Activated CD4-positive, alpha-beta T cell treated with anti-CD3 and anti-CD28 coated beads, Interleukin-2, amount 10 ng/mL, durations not matched to agents 7 days and 5 days (primary cell): ENCODE data around the gene ZNF619. TPM values are rescaled to one million over a fixed set of nuclear protein-coding genes. Genes with fewer than 3 reads are reported as not detected.

Experiments
- CTCF ChIA-PET: fragments of 350-600 bp; sonication (Branson Sonifier 250); formaldehyde crosslinking; loops from one replicate; lab custom pipeline; 2021; ENCODE audit warnings: antibody characterized with exemption; lab: Charles Lee
- POLR2A ChIA-PET: fragments of 350-600 bp; sonication (Branson Sonifier 250); formaldehyde crosslinking; loops from one replicate; lab custom pipeline; 2021; ENCODE audit warnings: antibody characterized with exemption; lab: Charles Lee
- DNase-seq: peaks from one replicate; pipeline ENCODE4 v3.0.0-alpha.2; 2020
- H3K27ac Mint-ChIP-seq: one replicate; pipeline ENCODE4 v1.8.0; 2021; ENCODE audit warnings: mild to moderate bottlenecking, moderate library complexity, mixed read lengths
- H3K27me3 Mint-ChIP-seq: one replicate; pipeline ENCODE4 v1.8.0; 2021; ENCODE audit warnings: mixed read lengths
- H3K36me3 Mint-ChIP-seq: one replicate; pipeline ENCODE4 v1.8.0; 2021; ENCODE audit warnings: low read depth, mixed read lengths
- H3K4me1 Mint-ChIP-seq: one replicate; pipeline ENCODE4 v1.8.0; 2021; ENCODE audit warnings: mixed read lengths
- H3K4me3 Mint-ChIP-seq: one replicate; pipeline ENCODE4 v1.8.0; 2021; ENCODE audit warnings: mild to moderate bottlenecking, moderate library complexity, mixed read lengths
- H3K9me3 Mint-ChIP-seq: one replicate; pipeline ENCODE4 v1.8.0; 2021; ENCODE audit warnings: mixed read lengths
- total RNA-seq, 2 experiments: library from RNA; stranded (reverse); gene quantifications; one replicate each; pipeline ENCODE4 v1.2.3, GENCODE V29; 2021

ZNF619 gene
- total RNA-seq, 2 experiments from 2014 or later: 9.5 to 9.8 TPM

- H3K27ac Mint-ChIP-seq: no peak overlapping the region
- ChIA-PET CTCF (no interaction called here), POLR2A (no interaction called here)
- H3K9me3 Mint-ChIP-seq: no peaks in the 10 kb centered on the region
- H3K27me3 Mint-ChIP-seq: no peaks in the 10 kb centered on the region
- H3K4me3 Mint-ChIP-seq: no peak overlapping the region
- DNase-seq: no peak
- H3K36me3 Mint-ChIP-seq: peaks cover 21% of the 10 kb centered on the region
- peaks cover 2% of the 10 kb centered on the region for H3K4me1 Mint-ChIP-seq
Measured at GRCh38 chr3:40518848-40519247, 41.9 kb downstream of the ZNF619 start.

GRCh38 chr3:40521254-40521653, 44.3 kb downstream of the ZNF619 start:
- no peaks in the 10 kb centered on the region for H3K9me3 Mint-ChIP-seq
- H3K4me3 Mint-ChIP-seq: no peak overlapping the region
- CTCF ChIA-PET: interaction anchor here (1.6 kb wide), 1 partner anchor 212 kb away, joined by 3 read pairs; no protein-coding TSS in a partner anchor
- POLR2A ChIA-PET: no interaction called here
- no peak for DNase-seq
- H3K27ac Mint-ChIP-seq: no peak overlapping the region
- peaks cover 19% of the 10 kb centered on the region for H3K36me3 Mint-ChIP-seq
- peaks cover 22% of the 10 kb centered on the region for H3K4me1 Mint-ChIP-seq
- no peaks in the 10 kb centered on the region for H3K27me3 Mint-ChIP-seq

DNA sequence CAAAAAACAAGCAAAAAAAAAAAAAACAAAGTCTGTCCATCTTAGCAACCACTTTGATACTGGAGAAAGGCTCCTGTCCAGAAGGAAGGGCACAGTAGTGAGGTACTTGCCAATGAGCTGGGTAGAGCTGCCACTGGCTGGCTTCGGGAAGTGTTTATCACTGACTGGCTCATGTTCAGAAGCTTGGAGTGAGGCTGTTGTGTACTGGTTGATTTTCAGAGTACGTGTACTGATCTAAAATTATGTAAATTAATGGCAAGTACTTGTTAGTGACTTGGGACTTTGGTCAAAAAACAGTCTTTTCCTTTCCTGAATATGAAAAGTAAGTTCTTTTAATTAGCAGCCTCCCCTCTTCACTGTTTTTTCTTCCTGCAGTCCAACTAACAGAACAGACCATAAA, 46.9 kb downstream of the ZNF619 start:
- no peaks in the 10 kb centered on the region for H3K9me3 Mint-ChIP-seq
- peak overlapping the region; percentile 99 for H3K27ac Mint-ChIP-seq
- DNase-seq: no peak
- peaks cover 29% of the 10 kb centered on the region for H3K4me1 Mint-ChIP-seq
- CTCF ChIA-PET: interaction anchor here (0.7 to 0.9 kb wide), 2 partner anchors 17 to 28 kb away, joined by 3 read pairs; no protein-coding TSS in a partner anchor
- H3K36me3 Mint-ChIP-seq: peaks cover 34% of the 10 kb centered on the region
- H3K4me3 Mint-ChIP-seq: peak overlapping the region; percentile 96
- POLR2A ChIA-PET: no interaction called here
- H3K27me3 Mint-ChIP-seq: no peaks in the 10 kb centered on the region

DNA sequence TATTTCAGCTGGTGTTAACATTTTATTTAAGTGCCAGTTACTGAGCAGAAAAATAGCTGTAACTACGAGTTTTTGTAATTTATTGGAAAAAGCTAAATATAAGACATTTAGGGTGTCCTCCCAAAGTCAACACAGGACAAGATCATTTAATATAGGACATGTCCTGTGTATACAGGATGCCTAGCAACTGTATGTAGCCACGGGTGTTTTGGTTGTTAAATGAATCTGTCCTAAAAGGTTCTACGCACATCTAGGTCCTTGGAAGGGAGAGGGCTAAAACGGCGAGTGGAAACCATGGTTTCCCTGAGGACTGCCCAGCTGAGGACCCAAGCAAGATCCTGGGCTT, 47.3 kb downstream of the ZNF619 start:
- H3K36me3 Mint-ChIP-seq: peaks cover 38% of the 10 kb centered on the region
- H3K4me1 Mint-ChIP-seq: peaks cover 31% of the 10 kb centered on the region
- ChIA-PET CTCF (interaction anchor here (0.7 to 0.9 kb wide), 2 partner anchors 17 to 28 kb away, joined by 3 read pairs; no protein-coding TSS in a partner anchor), POLR2A (no interaction called here)
- H3K9me3 Mint-ChIP-seq: no peaks in the 10 kb centered on the region
- no peak for DNase-seq
- H3K27ac Mint-ChIP-seq: peak overlapping the region; percentile 99
- peak overlapping the region; percentile 96 for H3K4me3 Mint-ChIP-seq
- H3K27me3 Mint-ChIP-seq: no peaks in the 10 kb centered on the region

DNA sequence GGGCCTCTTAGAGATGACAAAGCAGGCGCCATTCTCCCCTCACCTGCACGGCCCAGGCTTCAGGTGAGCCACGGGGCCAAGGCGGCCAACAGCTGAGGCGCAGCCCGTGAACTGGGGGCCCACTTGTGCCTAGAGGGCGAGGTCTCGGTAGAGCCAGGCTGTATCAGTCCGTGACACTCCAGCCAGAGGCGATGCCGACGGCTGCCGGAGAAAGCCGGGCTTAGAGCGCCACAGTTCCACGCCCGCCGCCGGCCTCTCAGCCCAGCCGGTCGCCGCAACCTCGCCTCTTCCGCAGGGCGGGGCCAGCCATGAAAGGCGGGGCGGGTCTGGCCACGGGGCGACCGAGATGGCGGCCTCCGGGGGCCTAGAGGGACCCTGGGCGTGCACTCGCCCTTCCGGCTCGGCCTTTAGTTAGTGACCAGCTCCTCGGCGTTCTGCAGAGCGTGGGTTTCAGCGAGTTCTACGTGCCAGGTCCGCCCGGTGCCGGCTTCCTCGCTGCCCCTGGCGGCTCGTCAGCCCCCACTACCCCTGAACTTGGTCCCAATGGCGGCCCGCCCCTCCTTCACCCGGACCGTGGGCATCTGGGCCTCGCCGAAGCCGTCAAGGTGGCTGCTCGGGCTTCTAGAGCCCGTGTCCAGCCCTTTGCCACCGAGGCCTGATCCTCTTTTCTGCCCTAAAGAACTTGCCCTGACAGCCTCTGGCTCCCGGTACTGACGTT, 47.8 kb downstream of the ZNF619 start, which contains the start of gene ZNF621:
Gene ZNF621 (plus strand): TSS at position 393 of the 718 bp plus-strand sequence. CDS start 881 bp downstream, outside the sequence.
- H3K27ac Mint-ChIP-seq: peak within 1 kb of the TSS; percentile 99
- H3K36me3 Mint-ChIP-seq: peaks cover 43% of the 10 kb centered on the region
- no peaks in the 10 kb centered on the region for H3K9me3 Mint-ChIP-seq
- ChIA-PET POLR2A (no interaction called here), CTCF (interaction anchor here (0.7 to 0.9 kb wide), 2 partner anchors 17 to 29 kb away, joined by 3 read pairs; no protein-coding TSS in a partner anchor)
- H3K27me3 Mint-ChIP-seq: no peaks in the 10 kb centered on the region
- peak; percentile 85 for DNase-seq
- H3K4me3 Mint-ChIP-seq: peak within 1 kb of the TSS; percentile 96
- H3K4me1 Mint-ChIP-seq: peaks cover 31% of the 10 kb centered on the region

DNA sequence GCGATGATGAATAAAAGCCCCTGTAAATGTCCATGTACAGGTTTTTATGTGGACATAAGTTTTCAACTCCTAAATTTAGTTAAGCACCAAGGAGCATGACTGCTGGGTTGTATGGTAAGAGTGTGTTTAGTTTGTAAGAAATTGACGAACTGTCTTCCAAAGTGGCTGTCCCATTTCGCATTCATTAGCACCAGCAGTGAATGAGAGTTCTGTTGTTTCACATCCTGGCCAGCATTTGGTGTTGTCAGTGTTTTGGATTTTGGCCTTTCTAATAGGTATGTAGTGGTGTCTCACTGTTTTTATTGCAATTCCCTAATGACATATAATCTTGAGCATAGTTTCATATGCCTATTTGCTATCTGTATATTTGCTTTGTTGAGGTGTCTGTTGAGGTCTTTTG, 51.5 kb downstream of the ZNF619 start:
- H3K36me3 Mint-ChIP-seq: peaks cover 78% of the 10 kb centered on the region
- peaks cover 31% of the 10 kb centered on the region for H3K4me1 Mint-ChIP-seq
- H3K27me3 Mint-ChIP-seq: no peaks in the 10 kb centered on the region
- H3K9me3 Mint-ChIP-seq: peaks cover 19% of the 10 kb centered on the region
- no peak for DNase-seq
- no peak overlapping the region for H3K27ac Mint-ChIP-seq
- POLR2A ChIA-PET: no interaction called here
- no peak overlapping the region for H3K4me3 Mint-ChIP-seq
- CTCF ChIA-PET: no interaction called here

GRCh38 chr3:40532252-40532651, 55.3 kb downstream of the ZNF619 start:
- Mint-ChIP-seq H3K9me3 (peaks cover 34% of the 10 kb centered on the region), H3K4me1 (peaks cover 4% of the 10 kb centered on the region), H3K36me3 (peaks cover 86% of the 10 kb centered on the region), H3K27me3 (no peaks in the 10 kb centered on the region), H3K27ac (no peak overlapping the region), H3K4me3 (no peak overlapping the region)
- no peak for DNase-seq
- POLR2A ChIA-PET: interaction anchor here (0.5 kb wide), 1 partner anchor 699 kb away, joined by 4 read pairs; no protein-coding TSS in a partner anchor
- CTCF ChIA-PET: no interaction called here

DNA sequence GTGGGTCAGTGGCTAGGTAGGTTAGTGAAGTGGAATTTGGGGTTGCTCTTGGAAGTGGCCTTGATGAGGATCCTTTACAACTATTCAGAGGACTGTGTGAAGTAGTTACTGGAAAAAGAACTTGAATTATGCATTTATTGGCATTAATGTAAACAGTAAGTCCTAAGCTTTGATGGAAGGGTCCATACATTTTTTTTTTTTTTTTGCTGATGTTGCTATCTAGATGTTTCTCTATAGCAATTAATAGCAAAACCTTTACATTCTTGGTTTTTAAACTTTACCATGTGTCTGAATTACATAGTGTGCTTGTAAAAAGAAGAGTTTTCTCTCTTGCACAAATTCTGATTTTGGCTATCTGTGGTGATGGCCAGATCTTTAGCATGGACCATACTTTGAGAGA, 57.4 kb downstream of the ZNF619 start:
- no peaks in the 10 kb centered on the region for H3K27me3 Mint-ChIP-seq
- H3K4me1 Mint-ChIP-seq: no peaks in the 10 kb centered on the region
- H3K9me3 Mint-ChIP-seq: peaks cover 45% of the 10 kb centered on the region
- H3K27ac Mint-ChIP-seq: no peak overlapping the region
- DNase-seq: no peak
- H3K36me3 Mint-ChIP-seq: peaks cover 81% of the 10 kb centered on the region
- CTCF ChIA-PET: interaction anchor here (0.7 kb wide), 1 partner anchor 293 kb away, joined by 7 read pairs; no protein-coding TSS in a partner anchor
- H3K4me3 Mint-ChIP-seq: no peak overlapping the region
- POLR2A ChIA-PET: interaction anchor here (0.8 kb wide), 1 partner anchor 57 kb away, joined by 4 read pairs; no protein-coding TSS in a partner anchor

Other genes starting within 250 kb of the ZNF619 start
- 10 to 100 TPM; 35.0 to 37.5 TPM for gene EIF1B, start 167.4 kb upstream of the ZNF619 start, total RNA-seq
- gene ENTPD3, start 89.9 kb upstream of the ZNF619 start, total RNA-seq: not detected
- gene RPL14, start 19.8 kb upstream of the ZNF619 start, total RNA-seq: 1,000 to 10,000 TPM; 2,359 to 2,726 TPM
- 1 to 10 TPM; 5.5 to 5.6 TPM for gene ZNF620, start 28.9 kb downstream of the ZNF619 start, total RNA-seq
- gene ZNF621, start 47.8 kb downstream of the ZNF619 start, total RNA-seq: 10 to 100 TPM; 21.7 to 25.6 TPM